ENCODE results near the gene NKG7.

The NKG7 gene

GRCh38 chr19:51357952-51358351 lies 14.5 kb downstream of the NKG7 start:
- no peak for DNase-seq

- no peak for DNase-seq
Measured at GRCh38 chr19:51356159-51356801, 16.2 kb downstream of the NKG7 start.

GRCh38 chr19:51354742-51355148 lies 17.7 kb downstream of the NKG7 start:
- no peak for DNase-seq

- no peak for DNase-seq
Measured at GRCh38 chr19:51354103-51354741, 18.2 kb downstream of the NKG7 start.

GRCh38 chr19:51352783-51353360 lies 19.6 kb downstream of the NKG7 start:
- no peak for DNase-seq

- no peak for DNase-seq
Measured at GRCh38 chr19:51351266-51351990, 21.0 kb downstream of the NKG7 start.

GRCh38 chr19:51347209-51347928 lies 25.1 kb downstream of the NKG7 start:
- DNase-seq: no peak

- DNase-seq: no peak
Measured at GRCh38 chr19:51346742-51347141, 25.7 kb downstream of the NKG7 start.

- no peak for DNase-seq
Measured at GRCh38 chr19:51345076-51345620, 27.3 kb downstream of the NKG7 start.

- no peak for DNase-seq
Measured at GRCh38 chr19:51342631-51343569, 29.6 kb downstream of the NKG7 start.

- DNase-seq: no peak
Measured at GRCh38 chr19:51341976-51342580, 30.4 kb downstream of the NKG7 start, which contains the start of gene VSIG10L. TSS of gene VSIG10L (minus strand) at chr19:51342139. CDS start at chr19:51342124, 15 bp downstream.

GRCh38 chr19:51341066-51341465 lies 31.4 kb downstream of the NKG7 start:
- no peak for DNase-seq

- DNase-seq: peak; percentile 91
Measured at GRCh38 chr19:51339687-51340656, 32.5 kb downstream of the NKG7 start.

- DNase-seq: no peak
Measured at GRCh38 chr19:51339313-51339686, 33.2 kb downstream of the NKG7 start.

GRCh38 chr19:51338563-51339312 lies 33.7 kb downstream of the NKG7 start:
- DNase-seq: peak; percentile 82

GRCh38 chr19:51337861-51338562 lies 34.4 kb downstream of the NKG7 start:
- no peak for DNase-seq

GRCh38 chr19:51337141-51337860 lies 35.2 kb downstream of the NKG7 start:
- no peak for DNase-seq
